ENCODE results near the gene ZNF768. TPM values are rescaled to one million over a fixed set of nuclear protein-coding genes. Genes with fewer than 3 reads are reported as not detected.
A peak's percentile ranks its signal among the peaks of the same experiment; 100 is the strongest.

The ZNF768 gene
- total and polyA plus RNA-seq, 12 donors, result 36.0 to 75.1 (median 45.9) TPM

GRCh38 chr16:30474684-30475083, 51.7 kb downstream of the ZNF768 start:
- intact Hi-C loops (cut with DNase I), result no loop called here
- Histone ChIP-seq H3K36me3 (peaks cover 0 to 25% (median 0%) of the 10 kb centered on the region in 9 donors), H3K4me3 (peak overlapping the region in 1 of 10 donors; percentile 55), H3K27me3 (peaks cover 0 to 65% (median 30%) of the 10 kb centered on the region in 7 donors), H3K9me3 (no peaks in the 10 kb centered on the region), H3K27ac (peak overlapping the region in 1 of 10 donors; percentile 87), H3K4me1 (peaks cover 0 to 45% (median 0%) of the 10 kb centered on the region in 9 donors)
- ATAC-seq (no peak), DNase-seq (no peak)
- TF ChIP-seq CTCF (IDR thresholded peaks at IDR 0.05), result no peak
- 83 to 84% methylated on average over 7 of the region's 7 CpGs for WGBS, 2 donors

- Histone ChIP-seq H3K9me3 (no peaks in the 10 kb centered on the region), H3K4me3 (peak overlapping the region in 5 of 10 donors; percentile 1 to 55 (median 12)), H3K27me3 (peaks cover 0 to 60% (median 30%) of the 10 kb centered on the region in 7 donors), H3K36me3 (peaks cover 0 to 20% (median 0%) of the 10 kb centered on the region in 9 donors), H3K4me1 (peaks cover 0 to 47% (median 0%) of the 10 kb centered on the region in 9 donors), H3K27ac (peak overlapping the region in 1 of 10 donors; percentile 87)
- no peak for TF ChIP-seq CTCF (IDR thresholded peaks at IDR 0.05)
- 16 to 17% methylated on average over 29 to 35 of the region's 35 CpGs for WGBS, 2 donors
- no peak for ATAC-seq
- intact Hi-C loops (cut with DNase I), result no loop called here
- peak in 1 of 2 donors; percentile 14 for DNase-seq
These were observed 52.3 kb downstream of the ZNF768 start for GRCh38 chr16:30474074-30474452.

Small RNA genes within 50 kb of the gene (microRNA-seq; reads per million reads assigned to microRNA genes)
- 0 reads per million in 2 donors for gene MIR4518

Other genes with a start within 250 kb of the ZNF768 start
- gene CD2BP2, start 171.3 kb downstream of the ZNF768 start, total RNA-seq, result 10 to 100 TPM; 34.9 to 48.8 (median 38.8) TPM
- gene CD2BP2, start 171.3 kb downstream of the ZNF768 start, polyA plus RNA-seq, result 10 to 100 TPM; 19.9 to 47.7 TPM
- 10 to 100 TPM; 18.0 to 27.7 (median 22.2) TPM for gene TBC1D10B, start 156.1 kb downstream of the ZNF768 start, total RNA-seq
- gene TBC1D10B, start 156.1 kb downstream of the ZNF768 start, polyA plus RNA-seq, result 10 to 100 TPM; 25.1 to 30.0 TPM
- not detected for gene MYL11, start 151.8 kb downstream of the ZNF768 start, total RNA-seq
- 1 to 10 TPM in 1 of 2 donors, under 1 TPM in 1; 0.41 to 3.7 TPM for gene MYL11, start 151.8 kb downstream of the ZNF768 start, polyA plus RNA-seq
- gene SEPTIN1, start 144.0 kb downstream of the ZNF768 start, total RNA-seq, result 1 to 10 TPM in 9 of 10 donors, under 1 TPM in 1; 0.97 to 6.8 (median 1.4) TPM
- gene SEPTIN1, start 144.0 kb downstream of the ZNF768 start, polyA plus RNA-seq, result 1 to 10 TPM in 1 of 2 donors, under 1 TPM in 1; 0.78 to 3.4 TPM
- 1 to 10 TPM; 3.2 to 6.6 (median 5.4) TPM for gene ZNF48, start 131.1 kb downstream of the ZNF768 start, total RNA-seq
- gene ZNF48, start 131.1 kb downstream of the ZNF768 start, polyA plus RNA-seq, result 1 to 10 TPM; 2.2 to 8.0 TPM
- 1 to 10 TPM; 3.8 to 9.0 (median 5.1) TPM for gene ZNF771, start 119.0 kb downstream of the ZNF768 start, total RNA-seq
- 10 to 100 TPM in 1 of 2 donors, 1 to 10 TPM in 1; 5.0 to 23.2 TPM for gene ZNF771, start 119.0 kb downstream of the ZNF768 start, polyA plus RNA-seq
- 10 to 100 TPM; 22.8 to 39.9 (median 29.7) TPM for gene DCTPP1, start 96.5 kb downstream of the ZNF768 start, total RNA-seq
- gene DCTPP1, start 96.5 kb downstream of the ZNF768 start, polyA plus RNA-seq, result 10 to 100 TPM; 12.0 to 42.6 TPM
- 10 to 100 TPM; 23.5 to 49.3 (median 29.3) TPM for gene SEPHS2, start 80.7 kb downstream of the ZNF768 start, total RNA-seq
- gene SEPHS2, start 80.7 kb downstream of the ZNF768 start, polyA plus RNA-seq, result 10 to 100 TPM; 17.3 to 47.0 TPM
- gene ITGAL, start 53.8 kb downstream of the ZNF768 start, total RNA-seq, result 10 to 100 TPM in 1 of 10 donors, 1 to 10 TPM in 7, under 1 TPM in 2; 0.79 to 18.2 (median 1.9) TPM
- gene ITGAL, start 53.8 kb downstream of the ZNF768 start, polyA plus RNA-seq, result 1 to 10 TPM in 1 of 2 donors, under 1 TPM in 1; 0.52 to 1.2 TPM
- 10 to 100 TPM in 7 of 10 donors, 1 to 10 TPM in 3; 8.5 to 14.3 (median 10.7) TPM for gene ZNF747, start 8.3 kb upstream of the ZNF768 start, total RNA-seq
- 1 to 10 TPM; 8.5 to 9.2 TPM for gene ZNF747, start 8.3 kb upstream of the ZNF768 start, polyA plus RNA-seq
- gene ZNF764, start 31.8 kb upstream of the ZNF768 start, total RNA-seq, result 10 to 100 TPM in 5 of 10 donors, 1 to 10 TPM in 5; 6.3 to 15.3 (median 10.3) TPM
- 10 to 100 TPM in 1 of 2 donors, 1 to 10 TPM in 1; 5.6 to 11.7 TPM for gene ZNF764, start 31.8 kb upstream of the ZNF768 start, polyA plus RNA-seq
- gene ZNF688, start 45.1 kb upstream of the ZNF768 start, total RNA-seq, result 10 to 100 TPM in 7 of 10 donors, 1 to 10 TPM in 3; 6.3 to 16.2 (median 12.4) TPM
- gene ZNF688, start 45.1 kb upstream of the ZNF768 start, polyA plus RNA-seq, result 10 to 100 TPM in 1 of 2 donors, 1 to 10 TPM in 1; 9.3 to 23.8 TPM
- gene ZNF785, start 59.1 kb upstream of the ZNF768 start, total RNA-seq, result 1 to 10 TPM; 2.8 to 8.4 (median 5.4) TPM
- 1 to 10 TPM; 3.0 to 7.4 TPM for gene ZNF785, start 59.1 kb upstream of the ZNF768 start, polyA plus RNA-seq
- gene ZNF689, start 83.8 kb upstream of the ZNF768 start, total RNA-seq, result 1 to 10 TPM; 4.0 to 7.4 (median 5.6) TPM
- gene ZNF689, start 83.8 kb upstream of the ZNF768 start, polyA plus RNA-seq, result 1 to 10 TPM; 2.7 to 3.1 TPM
- gene PRR14, start 124.4 kb upstream of the ZNF768 start, total RNA-seq, result 10 to 100 TPM in 9 of 10 donors, 1 to 10 TPM in 1; 9.9 to 23.9 (median 16.7) TPM
- 10 to 100 TPM; 26.8 to 58.1 TPM for gene PRR14, start 124.4 kb upstream of the ZNF768 start, polyA plus RNA-seq
- 10 to 100 TPM; 24.6 to 38.5 (median 27.5) TPM for gene FBRS, start 131.9 kb upstream of the ZNF768 start, total RNA-seq
- gene FBRS, start 131.9 kb upstream of the ZNF768 start, polyA plus RNA-seq, result 10 to 100 TPM; 30.5 to 40.2 TPM
- gene SRCAP, start 172.6 kb upstream of the ZNF768 start, total RNA-seq, result 10 to 100 TPM; 40.1 to 60.6 (median 46.7) TPM
- 10 to 100 TPM in 1 of 2 donors, 1 to 10 TPM in 1; 2.6 to 26.3 TPM for gene SRCAP, start 172.6 kb upstream of the ZNF768 start, polyA plus RNA-seq
- 10 to 100 TPM; 12.1 to 21.3 (median 15.0) TPM for gene PHKG2, start 221.9 kb upstream of the ZNF768 start, total RNA-seq
- 10 to 100 TPM; 29.1 to 40.7 TPM for gene PHKG2, start 221.9 kb upstream of the ZNF768 start, polyA plus RNA-seq
- 1 to 10 TPM in 5 of 10 donors, under 1 TPM in 5; 0.44 to 2.2 (median 0.90) TPM for gene CFAP119, start 235.5 kb upstream of the ZNF768 start, total RNA-seq
- 1 to 10 TPM; 1.9 to 2.3 TPM for gene CFAP119, start 235.5 kb upstream of the ZNF768 start, polyA plus RNA-seq
- 10 to 100 TPM; 33.0 to 69.9 (median 42.6) TPM for gene RNF40, start 235.8 kb upstream of the ZNF768 start, total RNA-seq
- 10 to 100 TPM; 40.2 to 50.2 TPM for gene RNF40, start 235.8 kb upstream of the ZNF768 start, polyA plus RNA-seq